AG10803 (cell line): ENCODE measurements around the gene CABP1.

Experiments used
- DNase-seq: peaks from one replicate; pipeline ENCODE4 v3.0.0; 2010; ENCODE audit warnings: low read depth
- H3K4me3 ChIP-seq: 2 replicates; pipeline ENCODE4 v1.5.1; 2011; ENCODE audit warnings: mild to moderate bottlenecking, low read length, control low read depth
- CTCF ChIP-seq: conservative IDR thresholded peaks from 2 replicates; pipeline ENCODE4 v1.5.1; 2011; ENCODE audit warnings: mild to moderate bottlenecking, low read length, control low read depth, inconsistent platforms

CABP1 gene

GRCh38 chr12:120642826-120643225 lies 2.4 kb downstream of the CABP1 start:
- no peak overlapping the region for H3K4me3 ChIP-seq
- no peak for DNase-seq
- TF ChIP-seq CTCF, result no peak

- no peak for DNase-seq
- TF ChIP-seq CTCF, result no peak
- H3K4me3 ChIP-seq, result no peak overlapping the region
Observed at GRCh38 chr12:120643574-120643973, 3.1 kb downstream of the CABP1 start.

GRCh38 chr12:120646044-120646443 lies 5.6 kb downstream of the CABP1 start:
- no peak overlapping the region for H3K4me3 ChIP-seq
- no peak for DNase-seq
- no peak for TF ChIP-seq CTCF

GRCh38 chr12:120647375-120647755 lies 6.9 kb downstream of the CABP1 start:
- no peak overlapping the region for H3K4me3 ChIP-seq
- DNase-seq, result no peak
- TF ChIP-seq CTCF, result no peak

- no peak overlapping the region; the same call in 1 of the 2 replicates for H3K4me3 ChIP-seq
- no peak for TF ChIP-seq CTCF
- no peak for DNase-seq
Observed at GRCh38 chr12:120649442-120650232, 9.2 kb downstream of the CABP1 start.

GRCh38 chr12:120650233-120650690 lies 9.8 kb downstream of the CABP1 start:
- no peak for TF ChIP-seq CTCF
- DNase-seq, result no peak
- no peak overlapping the region for H3K4me3 ChIP-seq

GRCh38 chr12:120651821-120652220 lies 11.4 kb downstream of the CABP1 start:
- DNase-seq, result peak; percentile 26
- H3K4me3 ChIP-seq, result no peak overlapping the region
- no peak for TF ChIP-seq CTCF
